K562 (cell line): ENCODE data around the gene RHCG. TPM values are rescaled to one million over a fixed set of nuclear protein-coding genes. Genes with fewer than 3 reads are reported as not detected.

Source experiments
- ATAC-seq: fragments of 200-7000 bp; cut with Tn5 transposase; 3 replicates; pipeline ENCODE4 v1.9.1; 2020; ENCODE audit warnings: moderate library complexity
- BruUV-seq: library from RNA; stranded (reverse); fragments of 400-500 nt; replicated peaks from 2 replicates; lab custom pipeline; 2021; lab: Mats Ljungman, UMichigan
- CTCF ChIA-PET: fragments of 300-600 bp; formaldehyde crosslinking; extraction: SDS; loops from one replicate; lab custom pipeline; 2021; ENCODE audit warnings: low intra/inter-chr PET ratio; lab: Yijun Ruan, JAX
- POLR2A ChIA-PET: fragments of 300-600, 350-650 bp; sonication (Branson Sonifier 250); formaldehyde crosslinking; extraction: SDS; loops from one replicate; lab custom pipeline; 2021; ENCODE audit warnings: antibody characterized with exemption, inconsistent platforms; lab: Yijun Ruan, JAX
- DNase-seq, 4 experiments: peaks; one replicate each; pipeline versions ENCODE4 v3.0.0 to v3.0.0-alpha.2; 2011 to 2018; ENCODE audit warnings: low spot score in 3 of 4, mixed read lengths in 3 of 4; ENCODE audit errors: extremely low read depth in 1 of 4
- FAIRE-seq: peaks from 2 replicates; lab custom pipeline; 2011; peaks lifted over from hg19 to GRCh38; lab: Jason Lieb, UNC
- H2AFZ ChIP-seq: 2 replicates; pipeline ENCODE4 v1.6.0; 2011; ENCODE audit warnings: low read depth, low read length, control low read depth, inconsistent platforms
- H3K27ac ChIP-seq: fragments of 200-600 bp; 3 replicates; pipeline ENCODE4 v1.8.0; 2011; ENCODE audit warnings: low read depth, mild to moderate bottlenecking, control low read depth, inconsistent platforms, low read length, moderate library complexity, mixed read lengths; ENCODE audit errors: extremely low read depth
- H3K27me3 ChIP-seq, 2 experiments: fragments of 300-600 bp in 1 of 2; 2 replicates in 1 of 2; 3 replicates in 1 of 2; pipeline versions ENCODE4 v1.6.0 to v1.8.0; 2011; ENCODE audit warnings: inconsistent platforms in 2 of 2, low read length in 2 of 2, mild to moderate bottlenecking in 1 of 2, mixed read lengths in 1 of 2, moderate library complexity in 1 of 2; ENCODE audit not compliant: control insufficient read depth in 2 of 2, insufficient read depth in 2 of 2
- H3K36me3 ChIP-seq: fragments of 300-600 bp; 3 replicates; pipeline ENCODE4 v1.8.0; 2011; ENCODE audit warnings: mild to moderate bottlenecking, low read length, inconsistent platforms; ENCODE audit not compliant: control insufficient read depth, insufficient read depth
- H3K4me1 ChIP-seq, 2 experiments: fragments of 200-600 bp in 1 of 2; replicated peaks in 1 of 2; 2 replicates in 1 of 2; 3 replicates in 1 of 2; pipeline versions ENCODE4 v1.5.1 to v1.8.0; 2011; ENCODE audit warnings: inconsistent platforms in 2 of 2, low read length in 2 of 2, mild to moderate bottlenecking in 1 of 2, mixed read lengths in 1 of 2, moderate library complexity in 1 of 2; ENCODE audit not compliant: control insufficient read depth in 2 of 2, insufficient read depth in 2 of 2
- H3K4me2 ChIP-seq: 2 replicates; pipeline ENCODE4 v1.6.1; 2011; ENCODE audit warnings: low read length, control low read depth, inconsistent platforms, mixed read lengths; ENCODE audit not compliant: insufficient read depth
- H3K4me3 ChIP-seq: fragments of 200-600 bp; sonication (generic), shearing (Covaris generic); 2 replicates; pipeline ENCODE4 v1.5.1; 2016; ENCODE audit warnings: control low read depth, inconsistent platforms
- H3K79me2 ChIP-seq: fragments of 200-600 bp; 3 replicates; pipeline ENCODE4 v1.8.0; 2011; ENCODE audit warnings: low read length, inconsistent platforms; ENCODE audit not compliant: control insufficient read depth, insufficient read depth
- H3K9ac ChIP-seq, 2 experiments: 2 replicates each; pipeline versions ENCODE4 v1.6.0 to v1.6.1; 2011; ENCODE audit warnings: low read depth in 2 of 2, low read length in 2 of 2, control low read depth in 1 of 2, inconsistent platforms in 1 of 2, mild to moderate bottlenecking in 1 of 2, mixed read lengths in 1 of 2; ENCODE audit not compliant: insufficient read depth in 1 of 2
- H3K9me1 ChIP-seq: one replicate; pipeline ENCODE4 v1.6.0; 2011; ENCODE audit warnings: inconsistent platforms, mild to moderate bottlenecking, low read length, moderate library complexity; ENCODE audit not compliant: control insufficient read depth, insufficient read depth
- H3K9me3 ChIP-seq: replicated peaks from 2 replicates; pipeline ENCODE4 v1.5.1; 2011; ENCODE audit warnings: low read depth, low read length, inconsistent platforms; ENCODE audit not compliant: control insufficient read depth, insufficient read depth
- H4K20me1 ChIP-seq: replicated peaks from 2 replicates; pipeline ENCODE4 v1.6.1; 2011; ENCODE audit warnings: low read length, inconsistent platforms, mixed read lengths; ENCODE audit not compliant: control insufficient read depth, insufficient read depth
- JUN ChIP-seq, 2 experiments: sonication (generic) in 1 of 2; formaldehyde crosslinking in 1 of 2; IDR thresholded peaks; 2 replicates each; pipeline versions ENCODE4 v1.6.1 to v1.8.0; 2012 to 2022; ENCODE audit warnings: borderline replicate concordance in 2 of 2, mild to moderate bottlenecking in 2 of 2, improper control_type of control experiment in 1 of 2, low read depth in 1 of 2, low read length in 1 of 2, missing genetic modification reagents in 1 of 2
- NFIC ChIP-seq: fragments of 450-650 bp; IDR thresholded peaks from 2 replicates; pipeline ENCODE4 v1.6.1; 2017; ENCODE audit warnings: mild to moderate bottlenecking, inconsistent platforms
- PPARD ChIP-seq: fragments of 250-450 bp; sonication (Bioruptor Pico); IDR thresholded peaks from 2 replicates; pipeline ENCODE4 v1.8.0; 2022; ENCODE audit warnings: inconsistent platforms, mild to moderate bottlenecking, moderate library complexity
- SP2 ChIP-seq: IDR thresholded peaks from 2 replicates; pipeline ENCODE4 v1.6.1; 2011; ENCODE audit warnings: mild to moderate bottlenecking, low read depth, low read length, moderate library complexity; ENCODE audit not compliant: poor library complexity, severe bottlenecking; ENCODE audit errors: extremely low read depth
- TEAD1 ChIP-seq, 2 experiments: fragments of 450-650 bp in 1 of 2; sonication (generic) in 1 of 2; formaldehyde crosslinking; IDR thresholded peaks; 2 replicates each; pipeline versions ENCODE4 v1.4.0 to v1.8.0; 2020 to 2022; ENCODE audit warnings: mild to moderate bottlenecking in 2 of 2, missing genetic modification reagents in 1 of 2
- whole genome bisulfite sequencing: fragments of 100-300 bp; shearing (Covaris generic); methylation state at CpG from one replicate; pipeline ENCODE4 v1.1.6; 2016; ENCODE audit warnings: low coverage, mixed read lengths; ENCODE audit not compliant: insufficient coverage; ENCODE audit errors: missing lambda C conversion rate; 5-methylcytosine and 5-hydroxymethylcytosine counted together
- in situ Hi-C: fragments of 300-500 bp; cut with MboI; formaldehyde crosslinking; loops from 4 replicates; pipeline ENCODE4 v1.15.0; 2018; ENCODE audit warnings: inconsistent platforms, mixed read lengths
- intact Hi-C: fragments of 100-400 bp; cut with micrococcal nuclease; formaldehyde crosslinking; loops from 2 replicates; pipeline ENCODE4 v1.14.2; 2022
- polyA plus RNA-seq, 8 experiments: library from polyadenylated mRNA; depleted of rRNA in 4 of 8; stranded (reverse) in 5 of 8; unstranded in 3 of 8; fragments of >200 nt; fragmentation: Nextera tagmentation in 2 of 8; fragmentation: Illumina TruSeq in 1 of 8; extraction: Ambion mirVana in 2 of 8; extraction: Trizol in 1 of 8; gene quantifications; 2 replicates each; pipeline versions ENCODE4 v1.2.1 to v1.2.3, GENCODE V29; 2011 to 2014; ENCODE audit warnings: inconsistent platforms in 1 of 8, missing spikeins in 1 of 8
- total RNA-seq, 7 experiments: library from RNA; depleted of rRNA in 6 of 7; stranded (reverse); fragments of >200 nt in 6 of 7; fragmentation: Illumina TruSeq in 2 of 7; extraction: Trizol in 2 of 7; gene quantifications; 2 replicates each; pipeline versions ENCODE4 v1.2.1 to v1.2.3, GENCODE V29; 2011 to 2021; ENCODE audit warnings: low replicate concordance in 1 of 7

Gene RHCG
- total and polyA plus RNA-seq, 9 of the 15 experiments (the other 6 are each of a cell fraction or from before 2014, with no cell fraction given) = not detected

GRCh38 chr15:89429986-89430385 is 66.4 kb downstream of the RHCG start:
- H3K4me1 ChIP-seq = peaks cover 0 to 7% of the 10 kb centered on the region in 2 experiments; a peak in 2 of 5 replicates
- H3K9me1 ChIP-seq = no peaks in the 10 kb centered on the region
- no peaks in the 10 kb centered on the region for H4K20me1 ChIP-seq
- no TSS peak for BruUV-seq
- DNase-seq (no peak), FAIRE-seq (no peak), ATAC-seq (no peak)
- peaks cover 0 to 20% of the 10 kb centered on the region in 2 experiments; a peak in 1 of 5 replicates for H3K27me3 ChIP-seq
- no peak overlapping the region for H2AFZ ChIP-seq
- CTCF ChIA-PET = interaction anchor here (1.1 to 2.9 kb wide), 6 partner anchors 12 to 72 kb away, joined by 3 to 65 read pairs (median 8); no protein-coding TSS in a partner anchor
- TF ChIP-seq JUN (IDR thresholded peaks at IDR 0.05; ENCODE audit: borderline replicate concordance, low read depth, low read length) (no peak), JUN (CRISPR knock-in tag; IDR thresholded peaks at IDR 0.05; ENCODE audit: borderline replicate concordance) (no peak), TEAD1 (CRISPR knock-in tag; IDR thresholded peaks at IDR 0.05) (no peak), PPARD (no peak), NFIC (no peak)
- 38% methylated on average over 2 of the region's 2 CpGs for WGBS
- H3K9me3 ChIP-seq = no peaks in the 10 kb centered on the region
- H3K4me3 ChIP-seq = no peak overlapping the region
- in situ Hi-C loops (no loop called here), intact Hi-C loops (loop anchor here (1.0 to 2.0 kb wide), 2 partner anchors 13 to 72 kb away; no protein-coding TSS in a partner anchor)
- no peaks in the 10 kb centered on the region for H3K79me2 ChIP-seq
- no peak overlapping the region for H3K27ac ChIP-seq
- no peak overlapping the region for H3K9ac ChIP-seq
- no peaks in the 10 kb centered on the region for H3K36me3 ChIP-seq
- H3K4me2 ChIP-seq = no peak overlapping the region
- POLR2A ChIA-PET = interaction anchor here (0.9 to 1.0 kb wide), 2 partner anchors 14 to 223 kb away, joined by 3 to 7 read pairs; no protein-coding TSS in a partner anchor

GRCh38 chr15:89429023-89429422 is 67.4 kb downstream of the RHCG start:
- H3K79me2 ChIP-seq = no peaks in the 10 kb centered on the region
- POLR2A ChIA-PET = interaction anchor here (0.6 kb wide), 1 partner anchor 66 kb away, joined by 4 read pairs; no protein-coding TSS in a partner anchor
- CTCF ChIA-PET = interaction anchor here (0.8 to 1.5 kb wide), 2 partner anchors 67 to 70 kb away, joined by 3 to 6 read pairs; no protein-coding TSS in a partner anchor
- TF ChIP-seq NFIC (peak; percentile 80), SP2 (no peak)
- no TSS peak for BruUV-seq
- in situ Hi-C loops = no loop called here
- 0% methylated on average over 1 of the region's 1 CpG for WGBS
- peak in 2 of 4 experiments; percentile 28 to 34 for DNase-seq
- no peaks in the 10 kb centered on the region for H4K20me1 ChIP-seq
- no peaks in the 10 kb centered on the region for H3K9me3 ChIP-seq
- no peak overlapping the region for H3K4me3 ChIP-seq
- H3K27me3 ChIP-seq = peaks cover 0 to 17% of the 10 kb centered on the region in 2 experiments; a peak in 1 of 5 replicates
- no peak overlapping the region for H2AFZ ChIP-seq
- H3K4me1 ChIP-seq = peaks cover 0 to 7% of the 10 kb centered on the region in 2 experiments; a peak in 2 of 5 replicates
- H3K4me2 ChIP-seq = no peak overlapping the region
- H3K9ac ChIP-seq = no peak overlapping the region
- ATAC-seq = no peak
- FAIRE-seq = no peak
- H3K9me1 ChIP-seq = no peaks in the 10 kb centered on the region
- intact Hi-C loops = no loop called here
- no peak overlapping the region for H3K27ac ChIP-seq
- H3K36me3 ChIP-seq = no peaks in the 10 kb centered on the region
